Measurements from ENCODE around the gene ARMC3.

DNA sequence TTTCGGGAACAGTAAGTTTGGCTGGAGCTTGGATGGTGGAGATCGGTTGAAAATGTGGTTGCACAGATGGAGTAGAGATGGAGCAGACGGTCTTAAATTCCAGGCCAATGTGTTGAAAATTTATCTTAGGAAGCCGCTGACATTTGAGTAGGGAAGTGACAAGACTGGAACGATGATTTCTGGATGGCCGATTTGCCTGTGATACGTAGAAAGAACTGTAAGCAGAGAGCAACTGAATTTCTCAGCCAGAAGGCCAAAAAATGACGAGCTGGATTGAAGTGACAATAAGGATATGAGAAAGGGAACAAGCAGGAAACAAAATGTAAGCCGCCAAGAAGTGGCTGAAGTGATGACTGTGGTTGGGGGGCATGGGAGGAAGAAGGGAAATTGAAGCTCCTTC, 687 bp upstream of the ARMC3 start:
- TF ChIP-seq, protein P1, sequence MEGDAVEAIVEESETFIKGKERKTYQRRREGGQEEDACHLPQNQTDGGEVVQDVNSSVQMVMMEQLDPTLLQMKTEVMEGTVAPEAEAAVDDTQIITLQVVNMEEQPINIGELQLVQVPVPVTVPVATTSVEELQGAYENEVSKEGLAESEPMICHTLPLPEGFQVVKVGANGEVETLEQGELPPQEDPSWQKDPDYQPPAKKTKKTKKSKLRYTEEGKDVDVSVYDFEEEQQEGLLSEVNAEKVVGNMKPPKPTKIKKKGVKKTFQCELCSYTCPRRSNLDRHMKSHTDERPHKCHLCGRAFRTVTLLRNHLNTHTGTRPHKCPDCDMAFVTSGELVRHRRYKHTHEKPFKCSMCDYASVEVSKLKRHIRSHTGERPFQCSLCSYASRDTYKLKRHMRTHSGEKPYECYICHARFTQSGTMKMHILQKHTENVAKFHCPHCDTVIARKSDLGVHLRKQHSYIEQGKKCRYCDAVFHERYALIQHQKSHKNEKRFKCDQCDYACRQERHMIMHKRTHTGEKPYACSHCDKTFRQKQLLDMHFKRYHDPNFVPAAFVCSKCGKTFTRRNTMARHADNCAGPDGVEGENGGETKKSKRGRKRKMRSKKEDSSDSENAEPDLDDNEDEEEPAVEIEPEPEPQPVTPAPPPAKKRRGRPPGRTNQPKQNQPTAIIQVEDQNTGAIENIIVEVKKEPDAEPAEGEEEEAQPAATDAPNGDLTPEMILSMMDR (IDR thresholded peaks at IDR 0.05), result no peak
- TF ChIP-seq EP300 (IDR thresholded peaks at IDR 0.05), result no peak
- TF ChIP-seq POLR2A (IDR thresholded peaks at IDR 0.05; ENCODE audit: low read depth), result no peak

All from esophagus muscularis mucosa (tissue), 4 donors.